WTC11 (cell line): ENCODE results near the gene TRAF2. TPM values are rescaled to one million over a fixed set of nuclear protein-coding genes. Genes with fewer than 3 reads are reported as not detected.

Source experiments
- ATAC-seq: fragments of 200-7000 bp; cut with Tn5 transposase; 2 replicates; pipeline ENCODE4 v1.10.0; 2021; ENCODE audit warnings: mild to moderate bottlenecking, moderate library complexity
- CTCF ChIA-PET: fragments of 300-600 bp; sonication (Branson Sonifier 250); formaldehyde crosslinking; loops from one replicate; lab custom pipeline; 2021; ENCODE audit warnings: antibody characterized with exemption; lab: Charles Lee
- POLR2A ChIA-PET: fragments of 350-600 bp; sonication (Branson Sonifier 250); formaldehyde crosslinking; loops from one replicate; lab custom pipeline; 2021; ENCODE audit warnings: antibody characterized with exemption; lab: Charles Lee
- DNase-seq: peaks from one replicate; pipeline ENCODE4 v3.0.0; 2021; ENCODE audit warnings: low spot score
- H3K27ac Mint-ChIP-seq: 2 replicates; pipeline ENCODE4 v1.8.0; 2021; ENCODE audit warnings: mixed read lengths
- H3K27me3 Mint-ChIP-seq: 2 replicates; pipeline ENCODE4 v1.8.0; 2021; ENCODE audit warnings: low read depth, mild to moderate bottlenecking, moderate library complexity, mixed read lengths
- H3K36me3 Mint-ChIP-seq: 2 replicates; pipeline ENCODE4 v1.8.0; 2021; ENCODE audit warnings: mixed read lengths
- H3K4me1 Mint-ChIP-seq: 2 replicates; pipeline ENCODE4 v1.8.0; 2022; ENCODE audit warnings: mixed read lengths
- H3K4me3 Mint-ChIP-seq: 2 replicates; pipeline ENCODE4 v1.8.0; 2021; ENCODE audit warnings: mild to moderate bottlenecking, moderate library complexity, mixed read lengths
- H3K9me3 Mint-ChIP-seq: 2 replicates; pipeline ENCODE4 v1.8.0; 2021; ENCODE audit warnings: mixed read lengths
- EMX1 ChIP-seq: fragments of 250-450 bp; sonication (Bioruptor Pico); IDR thresholded peaks from 2 replicates; pipeline ENCODE4 v1.8.0; 2021; ENCODE audit warnings: mild to moderate bottlenecking
- ETV6 ChIP-seq: sonication (generic); formaldehyde crosslinking; IDR thresholded peaks from 2 replicates; pipeline ENCODE4 v1.8.1; 2022; ENCODE audit warnings: mild to moderate bottlenecking, missing genetic modification reagents
- FOXK1 ChIP-seq: sonication (generic); formaldehyde crosslinking; IDR thresholded peaks from 2 replicates; pipeline ENCODE4 v1.8.0; 2022; ENCODE audit warnings: mild to moderate bottlenecking, moderate library complexity, missing genetic modification reagents
- FOXP1 ChIP-seq: sonication (generic); formaldehyde crosslinking; IDR thresholded peaks from 2 replicates; pipeline ENCODE4 v1.8.0; 2022; ENCODE audit warnings: missing genetic modification reagents, mild to moderate bottlenecking, moderate library complexity, borderline replicate concordance
- GABPB1 ChIP-seq: sonication (generic); formaldehyde crosslinking; IDR thresholded peaks from 2 replicates; pipeline ENCODE4 v1.8.1; 2023; ENCODE audit warnings: mild to moderate bottlenecking, missing genetic modification reagents
- IRF2 ChIP-seq: sonication (generic); formaldehyde crosslinking; IDR thresholded peaks from 2 replicates; pipeline ENCODE4 v1.8.0; 2022; ENCODE audit warnings: low read depth, missing genetic modification reagents, borderline replicate concordance
- NR1H2 ChIP-seq: sonication (generic); formaldehyde crosslinking; IDR thresholded peaks from 2 replicates; pipeline ENCODE4 v1.9.0; 2021; ENCODE audit warnings: mild to moderate bottlenecking, moderate library complexity, missing genetic modification reagents
- RELA ChIP-seq: sonication (generic); formaldehyde crosslinking; IDR thresholded peaks from 2 replicates; pipeline ENCODE4 v1.8.1; 2022; ENCODE audit warnings: missing genetic modification reagents, mild to moderate bottlenecking, borderline replicate concordance
- RORB ChIP-seq: fragments of 250-450 bp; sonication (Bioruptor Pico); IDR thresholded peaks from 2 replicates; pipeline ENCODE4 v1.9.0; 2021; ENCODE audit warnings: mild to moderate bottlenecking
- SMAD3 ChIP-seq: sonication (generic); formaldehyde crosslinking; IDR thresholded peaks from 2 replicates; pipeline ENCODE4 v1.8.0; 2022; ENCODE audit warnings: missing genetic modification reagents, mild to moderate bottlenecking, borderline replicate concordance
- TEAD1 ChIP-seq: sonication (generic); formaldehyde crosslinking; IDR thresholded peaks from 2 replicates; pipeline ENCODE4 v1.8.0; 2022; ENCODE audit warnings: mild to moderate bottlenecking, missing genetic modification reagents
- TEAD4 ChIP-seq: sonication (generic); formaldehyde crosslinking; IDR thresholded peaks from 2 replicates; pipeline ENCODE4 v1.8.0; 2022; ENCODE audit warnings: mild to moderate bottlenecking, missing genetic modification reagents
- ZNF121 ChIP-seq: sonication (generic); formaldehyde crosslinking; IDR thresholded peaks from 2 replicates; pipeline ENCODE4 v1.8.0; 2023; ENCODE audit warnings: missing genetic modification reagents
- ZNF232 ChIP-seq: sonication (generic); formaldehyde crosslinking; IDR thresholded peaks from 2 replicates; pipeline ENCODE4 v1.8.0; 2022; ENCODE audit warnings: mild to moderate bottlenecking, missing genetic modification reagents
- ZNF263 ChIP-seq: sonication (generic); formaldehyde crosslinking; IDR thresholded peaks from 2 replicates; pipeline ENCODE4 v1.8.1; 2022; ENCODE audit warnings: low read depth, mild to moderate bottlenecking, moderate library complexity, missing genetic modification reagents
- ZNF317 ChIP-seq: sonication (generic); formaldehyde crosslinking; IDR thresholded peaks from 2 replicates; pipeline ENCODE4 v1.8.1; 2023; ENCODE audit warnings: low read depth, mild to moderate bottlenecking, moderate library complexity, missing genetic modification reagents, borderline replicate concordance
- ZNF416 ChIP-seq: fragments of 250-450 bp; sonication (Bioruptor Pico); IDR thresholded peaks from 2 replicates; pipeline ENCODE4 v1.9.0; 2021; ENCODE audit warnings: mild to moderate bottlenecking, inconsistent platforms
- total RNA-seq: library from RNA; stranded (reverse); gene quantifications from 3 replicates; pipeline ENCODE4 v1.2.3, GENCODE V29; 2021
- TF ChIP-seq, protein P1 (sequence below): sonication (generic); formaldehyde crosslinking; IDR thresholded peaks from 2 replicates; pipeline ENCODE4 v1.8.1; 2023; ENCODE audit warnings: mild to moderate bottlenecking, missing genetic modification reagents
- TF ChIP-seq, protein P2 (sequence below): sonication (generic); formaldehyde crosslinking; IDR thresholded peaks from 2 replicates; pipeline ENCODE4 v1.8.1; 2022; ENCODE audit warnings: low read depth, mild to moderate bottlenecking, moderate library complexity, missing genetic modification reagents, borderline replicate concordance
- TF ChIP-seq, protein P3 (sequence below): sonication (generic); formaldehyde crosslinking; IDR thresholded peaks from 2 replicates; pipeline ENCODE4 v1.8.0; 2023; ENCODE audit warnings: mild to moderate bottlenecking, missing genetic modification reagents
- TF ChIP-seq, protein P4 (sequence below): sonication (generic); formaldehyde crosslinking; IDR thresholded peaks from 2 replicates; pipeline ENCODE4 v1.8.1; 2023; ENCODE audit warnings: mild to moderate bottlenecking, missing genetic modification reagents, moderate library complexity
- TF ChIP-seq, protein P5 (sequence below): sonication (generic); formaldehyde crosslinking; IDR thresholded peaks from 2 replicates; pipeline ENCODE4 v1.8.1; 2022; ENCODE audit warnings: mild to moderate bottlenecking, moderate library complexity, missing genetic modification reagents
- TF ChIP-seq, protein P6 (sequence below): sonication (generic); formaldehyde crosslinking; IDR thresholded peaks from 2 replicates; pipeline ENCODE4 v1.8.1; 2023; ENCODE audit warnings: mild to moderate bottlenecking, moderate library complexity, missing genetic modification reagents
- TF ChIP-seq, protein P7 (sequence below): sonication (generic); formaldehyde crosslinking; IDR thresholded peaks from 2 replicates; pipeline ENCODE4 v1.8.0; 2022; ENCODE audit warnings: mild to moderate bottlenecking, missing genetic modification reagents

Gene TRAF2
- total RNA-seq, 1 experiment from 2014 or later: 55.0 TPM

DNA sequence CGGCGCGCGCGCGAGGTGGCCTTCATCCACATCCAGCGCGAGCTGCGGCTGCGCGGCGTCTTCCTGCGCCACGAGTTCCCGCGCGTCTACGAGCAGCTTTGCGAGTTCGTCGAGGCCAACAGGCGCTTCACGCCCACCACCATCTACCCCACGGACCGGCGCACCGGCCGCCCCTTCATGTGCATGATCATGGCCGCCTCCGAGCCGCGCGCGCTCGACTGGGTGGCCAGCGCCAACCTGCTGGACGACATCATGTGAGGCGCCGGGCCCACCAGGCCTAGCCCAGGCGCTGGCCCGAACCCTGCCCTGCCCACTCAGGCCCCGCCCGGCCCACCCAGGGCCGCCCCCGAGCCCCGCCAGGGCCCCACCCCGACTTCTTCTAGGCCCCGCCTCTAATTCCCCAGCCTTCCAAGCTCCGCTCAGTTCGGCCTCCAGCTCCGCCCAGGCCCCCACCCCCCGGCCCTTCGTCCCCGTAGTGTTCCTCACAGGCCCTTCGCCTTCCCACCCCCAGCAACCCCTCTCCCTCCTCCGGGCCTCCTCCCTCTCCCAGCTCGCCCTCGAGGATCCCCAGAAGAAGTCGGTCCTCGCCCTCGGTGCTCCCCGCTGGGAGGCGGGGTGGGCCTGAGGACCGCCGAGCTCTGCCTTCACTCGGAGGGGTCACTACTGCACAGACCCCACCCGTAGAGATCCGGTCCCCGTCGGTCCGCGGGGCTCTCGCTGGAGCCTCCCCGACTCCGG is 39.1 kb upstream of the TRAF2 start (continued):
- TF ChIP-seq ZNF263 (CRISPR knock-in tag) (peak; percentile 96), FOXP1 (CRISPR knock-in tag) (no peak), ZNF317 (CRISPR knock-in tag) (no peak), EMX1 (CRISPR knock-in tag) (peak; percentile 67; the same call in 1 of the 2 replicates), RORB (no peak), TEAD1 (CRISPR knock-in tag) (no peak), RELA (CRISPR knock-in tag) (no peak), ETV6 (0 out of 2 replicates have a peak, but pooled peaks have one; percentile 12), ZNF416 (peak; percentile 77), ZNF232 (CRISPR knock-in tag) (peak; percentile 55; the same call in 1 of the 2 replicates), TEAD4 (CRISPR knock-in tag) (no peak)
- TF ChIP-seq, protein P1, sequence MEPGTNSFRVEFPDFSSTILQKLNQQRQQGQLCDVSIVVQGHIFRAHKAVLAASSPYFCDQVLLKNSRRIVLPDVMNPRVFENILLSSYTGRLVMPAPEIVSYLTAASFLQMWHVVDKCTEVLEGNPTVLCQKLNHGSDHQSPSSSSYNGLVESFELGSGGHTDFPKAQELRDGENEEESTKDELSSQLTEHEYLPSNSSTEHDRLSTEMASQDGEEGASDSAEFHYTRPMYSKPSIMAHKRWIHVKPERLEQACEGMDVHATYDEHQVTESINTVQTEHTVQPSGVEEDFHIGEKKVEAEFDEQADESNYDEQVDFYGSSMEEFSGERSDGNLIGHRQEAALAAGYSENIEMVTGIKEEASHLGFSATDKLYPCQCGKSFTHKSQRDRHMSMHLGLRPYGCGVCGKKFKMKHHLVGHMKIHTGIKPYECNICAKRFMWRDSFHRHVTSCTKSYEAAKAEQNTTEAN (CRISPR knock-in tag): no peak
- TF ChIP-seq, protein P2, sequence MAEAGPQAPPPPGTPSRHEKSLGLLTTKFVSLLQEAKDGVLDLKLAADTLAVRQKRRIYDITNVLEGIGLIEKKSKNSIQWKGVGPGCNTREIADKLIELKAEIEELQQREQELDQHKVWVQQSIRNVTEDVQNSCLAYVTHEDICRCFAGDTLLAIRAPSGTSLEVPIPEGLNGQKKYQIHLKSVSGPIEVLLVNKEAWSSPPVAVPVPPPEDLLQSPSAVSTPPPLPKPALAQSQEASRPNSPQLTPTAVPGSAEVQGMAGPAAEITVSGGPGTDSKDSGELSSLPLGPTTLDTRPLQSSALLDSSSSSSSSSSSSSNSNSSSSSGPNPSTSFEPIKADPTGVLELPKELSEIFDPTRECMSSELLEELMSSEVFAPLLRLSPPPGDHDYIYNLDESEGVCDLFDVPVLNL (CRISPR knock-in tag): 0 out of 2 replicates have a peak, but pooled peaks have one; percentile 38
- TF ChIP-seq, protein P3, sequence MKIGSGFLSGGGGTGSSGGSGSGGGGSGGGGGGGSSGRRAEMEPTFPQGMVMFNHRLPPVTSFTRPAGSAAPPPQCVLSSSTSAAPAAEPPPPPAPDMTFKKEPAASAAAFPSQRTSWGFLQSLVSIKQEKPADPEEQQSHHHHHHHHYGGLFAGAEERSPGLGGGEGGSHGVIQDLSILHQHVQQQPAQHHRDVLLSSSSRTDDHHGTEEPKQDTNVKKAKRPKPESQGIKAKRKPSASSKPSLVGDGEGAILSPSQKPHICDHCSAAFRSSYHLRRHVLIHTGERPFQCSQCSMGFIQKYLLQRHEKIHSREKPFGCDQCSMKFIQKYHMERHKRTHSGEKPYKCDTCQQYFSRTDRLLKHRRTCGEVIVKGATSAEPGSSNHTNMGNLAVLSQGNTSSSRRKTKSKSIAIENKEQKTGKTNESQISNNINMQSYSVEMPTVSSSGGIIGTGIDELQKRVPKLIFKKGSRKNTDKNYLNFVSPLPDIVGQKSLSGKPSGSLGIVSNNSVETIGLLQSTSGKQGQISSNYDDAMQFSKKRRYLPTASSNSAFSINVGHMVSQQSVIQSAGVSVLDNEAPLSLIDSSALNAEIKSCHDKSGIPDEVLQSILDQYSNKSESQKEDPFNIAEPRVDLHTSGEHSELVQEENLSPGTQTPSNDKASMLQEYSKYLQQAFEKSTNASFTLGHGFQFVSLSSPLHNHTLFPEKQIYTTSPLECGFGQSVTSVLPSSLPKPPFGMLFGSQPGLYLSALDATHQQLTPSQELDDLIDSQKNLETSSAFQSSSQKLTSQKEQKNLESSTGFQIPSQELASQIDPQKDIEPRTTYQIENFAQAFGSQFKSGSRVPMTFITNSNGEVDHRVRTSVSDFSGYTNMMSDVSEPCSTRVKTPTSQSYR: 0 out of 2 replicates have a peak, but pooled peaks have one; percentile 65
- TF ChIP-seq, protein P4, sequence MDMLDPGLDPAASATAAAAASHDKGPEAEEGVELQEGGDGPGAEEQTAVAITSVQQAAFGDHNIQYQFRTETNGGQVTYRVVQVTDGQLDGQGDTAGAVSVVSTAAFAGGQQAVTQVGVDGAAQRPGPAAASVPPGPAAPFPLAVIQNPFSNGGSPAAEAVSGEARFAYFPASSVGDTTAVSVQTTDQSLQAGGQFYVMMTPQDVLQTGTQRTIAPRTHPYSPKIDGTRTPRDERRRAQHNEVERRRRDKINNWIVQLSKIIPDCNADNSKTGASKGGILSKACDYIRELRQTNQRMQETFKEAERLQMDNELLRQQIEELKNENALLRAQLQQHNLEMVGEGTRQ: peak; percentile 39
- TF ChIP-seq, all 79 proteins: peak for 11

DNA sequence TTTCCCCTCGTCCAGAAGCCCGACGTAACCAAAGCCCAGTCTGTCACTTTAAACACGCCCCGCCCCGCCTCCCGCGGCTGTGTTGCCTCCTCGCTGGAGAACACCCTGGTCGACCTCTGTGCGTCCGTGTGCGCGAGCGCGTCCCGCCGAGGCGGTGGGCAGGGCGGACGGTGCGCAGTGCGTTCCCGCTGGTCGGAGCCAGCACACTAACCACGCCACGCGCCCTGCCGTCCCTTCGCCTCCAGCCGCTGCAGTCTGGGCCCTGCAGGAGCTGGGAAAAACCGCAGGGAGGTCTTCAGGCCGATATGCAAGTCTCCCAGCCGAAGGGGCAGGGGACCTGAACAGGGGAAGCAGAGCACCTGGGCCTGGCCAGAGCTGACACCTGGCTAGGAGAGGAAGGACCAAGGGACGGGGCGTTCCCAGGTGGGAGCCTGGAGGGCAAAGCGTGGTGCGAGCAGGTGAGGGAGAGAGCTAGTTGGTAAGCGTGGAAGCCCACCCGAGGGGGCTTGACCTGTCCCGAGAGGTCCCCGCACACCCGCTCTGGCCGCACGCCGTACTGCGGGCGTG is 38.4 kb upstream of the TRAF2 start:
- ATAC-seq: peak; percentile 1
- Mint-ChIP-seq H3K27ac (peak overlapping the region; percentile 93), H3K36me3 (peaks cover 2% of the 10 kb centered on the region; the same call in 1 of the 2 replicates), H3K4me1 (peaks cover 8% of the 10 kb centered on the region), H3K4me3 (peak overlapping the region; percentile 94), H3K9me3 (no peaks in the 10 kb centered on the region), H3K27me3 (peaks cover 3% of the 10 kb centered on the region)
- ChIA-PET POLR2A (interaction anchor here (0.6 to 3.0 kb wide), 10 partner anchors 9 to 452 kb away, joined by 3 to 14 read pairs (median 4); partner anchors contain the start of genes EDF1, RABL6 and TRAF2), CTCF (interaction anchor here (0.6 to 3.0 kb wide), 19 partner anchors 13 to 303 kb away, joined by 3 to 18 read pairs (median 7); partner anchors contain the start of genes NPDC1, RABL6 and TRAF2)
- DNase-seq: peak; percentile 82
- peak; percentile 77 for TF ChIP-seq FOXK1
- TF ChIP-seq GABPB1: peak; percentile 55; the same call in 1 of the 2 replicates
- TF ChIP-seq, protein P1 (CRISPR knock-in tag): 0 out of 2 replicates have a peak, but pooled peaks have one; percentile 36
- TF ChIP-seq, protein P5, sequence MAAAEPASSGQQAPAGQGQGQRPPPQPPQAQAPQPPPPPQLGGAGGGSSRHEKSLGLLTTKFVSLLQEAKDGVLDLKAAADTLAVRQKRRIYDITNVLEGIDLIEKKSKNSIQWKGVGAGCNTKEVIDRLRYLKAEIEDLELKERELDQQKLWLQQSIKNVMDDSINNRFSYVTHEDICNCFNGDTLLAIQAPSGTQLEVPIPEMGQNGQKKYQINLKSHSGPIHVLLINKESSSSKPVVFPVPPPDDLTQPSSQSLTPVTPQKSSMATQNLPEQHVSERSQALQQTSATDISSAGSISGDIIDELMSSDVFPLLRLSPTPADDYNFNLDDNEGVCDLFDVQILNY (CRISPR knock-in tag): peak; percentile 78; the same call in 1 of the 2 replicates
- 0 out of 2 replicates have a peak, but pooled peaks have one; percentile 46 for TF ChIP-seq SMAD3 (CRISPR knock-in tag)
- no peak for TF ChIP-seq NR1H2 (CRISPR knock-in tag)
- no peak for TF ChIP-seq IRF2 (CRISPR knock-in tag)
- TF ChIP-seq, protein P6, sequence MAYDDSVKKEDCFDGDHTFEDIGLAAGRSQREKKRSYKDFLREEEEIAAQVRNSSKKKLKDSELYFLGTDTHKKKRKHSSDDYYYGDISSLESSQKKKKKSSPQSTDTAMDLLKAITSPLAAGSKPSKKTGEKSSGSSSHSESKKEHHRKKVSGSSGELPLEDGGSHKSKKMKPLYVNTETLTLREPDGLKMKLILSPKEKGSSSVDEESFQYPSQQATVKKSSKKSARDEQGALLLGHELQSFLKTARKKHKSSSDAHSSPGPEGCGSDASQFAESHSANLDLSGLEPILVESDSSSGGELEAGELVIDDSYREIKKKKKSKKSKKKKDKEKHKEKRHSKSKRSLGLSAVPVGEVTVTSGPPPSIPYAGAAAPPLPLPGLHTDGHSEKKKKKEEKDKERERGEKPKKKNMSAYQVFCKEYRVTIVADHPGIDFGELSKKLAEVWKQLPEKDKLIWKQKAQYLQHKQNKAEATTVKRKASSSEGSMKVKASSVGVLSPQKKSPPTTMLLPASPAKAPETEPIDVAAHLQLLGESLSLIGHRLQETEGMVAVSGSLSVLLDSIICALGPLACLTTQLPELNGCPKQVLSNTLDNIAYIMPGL (CRISPR knock-in tag): peak; percentile 84
- TF ChIP-seq, protein P7, sequence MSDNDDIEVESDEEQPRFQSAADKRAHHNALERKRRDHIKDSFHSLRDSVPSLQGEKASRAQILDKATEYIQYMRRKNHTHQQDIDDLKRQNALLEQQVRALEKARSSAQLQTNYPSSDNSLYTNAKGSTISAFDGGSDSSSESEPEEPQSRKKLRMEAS (CRISPR knock-in tag): 0 out of 2 replicates have a peak, but pooled peaks have one; percentile 34
- no peak for TF ChIP-seq ZNF121 (CRISPR knock-in tag)
- 0 out of 2 replicates have a peak, but pooled peaks have one; percentile 62 for TF ChIP-seq FOXP1 (CRISPR knock-in tag)
